HG03565 (cell line): ENCODE measurements around the gene PLAAT3.
A peak's percentile ranks its signal among the peaks of the same experiment; 100 is the strongest.
"Not testable (repeated sequence)": the region's sequence is repeated elsewhere in the genome, so short reads cannot be mapped to it uniquely, and the experiment has no call there.

Source experiments
- ATAC-seq: cut with Tn5 transposase; IDR thresholded peaks from one replicate; pipeline ENCODE4 v1.9.1; 2021; ENCODE audit warnings: mild to moderate bottlenecking, moderate library complexity; ENCODE audit not compliant: unreplicated experiment

PLAAT3 gene

DNA sequence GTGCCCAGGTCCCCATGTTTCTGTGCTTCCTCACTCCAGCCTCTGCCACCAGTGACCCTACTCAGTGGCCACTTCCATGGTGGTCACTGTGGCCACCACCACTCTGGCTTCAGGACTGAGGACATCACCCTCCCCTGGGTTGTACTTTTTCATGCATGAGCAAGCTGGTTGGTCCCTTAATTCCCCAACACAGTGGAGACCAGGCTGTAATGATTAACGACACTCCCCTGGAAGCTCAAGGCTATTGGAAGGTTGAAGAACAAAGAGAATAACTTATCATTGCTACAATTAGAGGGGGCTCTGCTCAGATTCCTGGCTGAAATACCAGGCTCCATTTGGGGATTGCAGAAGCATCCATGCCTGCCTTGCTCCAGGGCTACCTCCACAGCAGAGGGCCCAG, 67.2 kb downstream of the PLAAT3 start:
- ATAC-seq: no peak

- ATAC-seq: no peak
These were observed 70.5 kb downstream of the PLAAT3 start for GRCh38 chr11:63543711-63544110.

- ATAC-seq: not testable (repeated sequence)
These were observed 71.7 kb downstream of the PLAAT3 start for GRCh38 chr11:63542506-63542905.

- ATAC-seq: no peak
These were observed 76.7 kb downstream of the PLAAT3 start for GRCh38 chr11:63537293-63538101.

DNA sequence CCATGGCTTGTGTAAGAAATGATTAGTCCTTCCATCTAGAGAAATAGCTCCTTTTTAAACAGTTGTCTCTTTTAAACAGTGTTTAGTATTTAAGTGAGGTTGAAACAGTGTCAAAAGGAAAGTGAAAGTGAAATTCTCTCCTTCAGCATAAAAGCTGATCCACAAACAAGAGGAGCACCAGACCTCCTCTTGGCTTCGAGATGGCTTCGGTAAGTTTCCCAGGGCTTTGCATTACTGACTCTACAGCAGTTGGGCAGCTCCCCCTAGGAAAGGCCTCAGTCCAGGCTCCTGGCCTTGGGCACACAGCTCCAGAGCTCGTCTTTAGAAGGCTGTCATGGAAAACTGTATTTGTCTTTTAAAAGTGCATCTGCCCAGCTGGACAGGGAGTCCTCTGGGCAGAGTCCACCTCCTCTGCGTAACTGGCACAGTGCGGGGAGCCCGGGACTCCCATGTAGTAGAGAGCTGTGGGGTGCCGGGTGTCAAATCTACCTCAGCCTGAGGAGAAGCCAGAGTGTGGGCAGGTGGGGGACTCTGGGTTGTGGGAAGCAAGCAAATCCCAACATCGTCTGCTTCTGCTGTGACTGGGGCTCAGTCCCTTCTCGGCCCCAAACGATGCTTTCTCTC, 77.5 kb downstream of the PLAAT3 start, which contains the start of gene PLAAT4:
Gene PLAAT4 (plus strand): TSS at position 140 of the 624 bp plus-strand sequence. CDS start 61 bp downstream, at position 201.
- ATAC-seq: no peak

DNA sequence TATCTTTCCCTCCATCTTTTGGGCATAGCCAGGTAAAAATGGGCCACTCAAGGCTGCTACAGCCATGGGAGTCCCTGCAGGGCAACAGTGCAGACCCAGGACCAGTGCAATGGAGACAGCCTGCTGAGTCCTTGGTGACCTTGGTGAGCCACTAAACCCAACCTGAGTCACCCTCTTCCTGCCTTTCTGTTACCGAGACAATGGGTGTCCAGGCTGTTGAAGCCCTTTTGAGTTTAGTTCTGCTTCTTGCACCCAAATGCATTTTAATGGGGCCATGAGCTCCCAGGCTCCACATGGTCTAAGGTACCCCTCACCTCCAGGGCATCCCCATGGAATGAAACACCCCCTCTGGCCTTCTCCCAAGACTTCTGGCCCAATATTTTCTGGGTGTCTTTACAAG, 78.5 kb downstream of the PLAAT3 start:
- no peak for ATAC-seq

DNA sequence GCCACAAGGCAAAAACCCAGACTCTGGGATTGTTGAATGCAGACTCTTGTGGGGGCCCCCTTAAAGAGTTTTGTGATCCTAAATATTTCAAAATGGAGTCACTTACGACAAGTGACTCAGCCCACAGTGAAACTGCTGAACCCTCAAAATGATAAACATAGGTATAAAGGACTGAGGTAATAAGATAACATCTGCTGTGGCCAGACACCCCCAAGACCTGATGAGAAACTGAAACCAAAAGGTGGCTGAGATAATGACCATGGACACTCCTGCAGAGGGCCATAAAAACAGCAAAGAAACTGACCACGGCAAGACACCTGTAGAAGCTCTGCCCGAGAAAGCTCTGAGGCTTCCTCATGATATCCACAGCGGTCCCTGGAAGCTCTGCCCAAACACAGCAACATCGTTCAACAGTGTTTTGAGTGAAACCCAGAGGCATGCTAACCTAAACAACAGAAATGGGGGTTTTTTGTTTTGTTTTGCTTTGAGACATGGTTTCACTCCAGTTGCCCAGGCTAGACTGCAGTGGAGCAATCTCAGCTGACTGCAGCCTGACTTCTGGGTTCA, 79.3 kb downstream of the PLAAT3 start:
- ATAC-seq: no peak

GRCh38 chr11:63534076-63534475, 80.2 kb downstream of the PLAAT3 start:
- no peak for ATAC-seq

DNA sequence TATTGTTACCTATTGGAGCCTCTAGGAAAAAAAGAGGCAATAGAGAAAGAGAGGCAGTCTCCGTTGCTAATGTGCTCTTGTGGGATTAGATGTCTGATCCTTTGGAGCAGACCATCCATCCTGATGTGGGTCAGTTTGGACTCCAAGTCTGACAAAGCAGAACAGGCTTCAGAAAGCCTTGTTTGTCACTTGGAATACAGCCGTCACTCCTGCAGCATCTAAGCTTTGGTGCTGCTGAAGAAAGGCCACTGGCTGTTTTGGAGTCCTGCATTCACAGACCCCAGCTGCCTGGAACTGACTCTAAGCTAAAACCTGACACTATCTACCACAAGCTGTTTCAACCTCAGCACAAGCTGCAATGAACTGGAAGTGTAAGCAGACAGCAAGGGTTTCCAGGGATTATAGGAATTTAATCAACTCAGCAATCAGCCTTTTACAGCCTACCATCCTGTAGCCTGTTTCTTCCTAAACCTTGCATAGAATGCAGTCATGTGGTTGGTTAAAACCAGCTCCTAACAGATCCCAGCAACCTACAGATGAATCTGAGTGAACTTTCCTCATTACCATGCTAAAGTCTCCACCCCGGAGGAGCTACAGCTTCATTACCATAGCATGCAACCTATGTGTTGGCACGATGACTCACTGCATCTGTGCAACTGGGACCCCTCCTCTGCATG, 81.3 kb downstream of the PLAAT3 start:
- ATAC-seq: no peak

- ATAC-seq: no peak
These were observed 82.1 kb downstream of the PLAAT3 start for GRCh38 chr11:63532117-63532516.

DNA sequence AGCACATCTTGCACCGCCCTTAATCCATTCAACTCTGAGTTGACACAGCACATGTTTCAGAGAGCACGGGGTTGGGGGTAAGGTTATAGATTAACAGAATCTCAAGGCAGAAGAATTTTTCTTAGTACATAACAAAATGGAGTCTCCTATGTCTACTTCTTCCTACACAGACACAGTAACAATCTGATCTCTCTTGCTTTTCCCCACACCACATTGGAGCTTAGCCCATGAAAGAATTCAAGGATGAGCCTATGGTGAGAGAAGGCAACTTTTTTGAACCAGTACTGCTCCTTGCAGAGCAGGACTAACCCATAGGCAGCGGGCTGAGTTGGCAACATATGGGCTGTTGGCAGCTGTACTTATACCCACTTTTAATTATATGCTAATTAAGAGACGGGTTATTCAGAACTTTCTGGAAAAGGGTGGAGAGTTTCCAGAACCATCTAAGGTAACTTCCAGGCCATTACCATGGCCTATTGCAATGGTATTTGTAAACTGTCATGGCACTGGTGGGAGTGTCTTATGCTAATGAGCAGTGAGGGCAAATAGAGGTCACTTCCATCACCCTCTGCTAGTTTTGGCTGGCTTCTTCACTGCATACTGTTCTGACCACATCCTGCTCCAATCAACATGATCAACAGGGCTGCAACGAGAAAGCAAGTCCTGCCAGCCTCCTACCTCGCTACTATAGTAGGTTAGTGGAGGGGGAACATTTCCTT, 83.0 kb downstream of the PLAAT3 start:
- ATAC-seq: peak; percentile 73

GRCh38 chr11:63530021-63530420, 84.2 kb downstream of the PLAAT3 start:
- ATAC-seq: no peak

- ATAC-seq: not testable (repeated sequence)
These were observed 84.9 kb downstream of the PLAAT3 start for GRCh38 chr11:63529373-63529772.

DNA sequence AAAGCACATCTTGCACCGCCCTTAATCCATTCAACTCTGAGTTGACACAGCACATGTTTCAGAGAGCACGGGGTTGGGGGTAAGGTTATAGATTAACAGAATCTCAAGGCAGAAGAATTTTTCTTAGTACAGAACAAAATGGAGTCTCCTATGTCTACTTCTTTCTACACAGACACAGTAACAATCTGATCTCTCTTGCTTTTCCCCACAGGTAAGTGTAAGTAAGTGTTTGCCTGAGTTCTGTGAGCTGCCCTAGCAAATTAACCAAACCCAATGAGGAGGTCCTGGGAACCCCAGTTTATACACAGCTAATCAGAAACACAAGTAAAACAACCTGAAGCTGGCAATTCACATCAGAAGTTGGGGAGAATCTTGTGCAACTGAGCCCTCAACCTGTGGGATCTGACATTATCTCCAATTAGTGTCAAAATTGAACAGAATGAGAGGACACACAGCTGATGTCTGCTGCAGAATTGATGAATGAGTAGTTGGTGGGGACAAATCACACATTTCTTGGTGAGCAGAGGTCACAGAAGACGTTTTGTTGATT, 85.4 kb downstream of the PLAAT3 start:
- ATAC-seq: not testable (repeated sequence)

- ATAC-seq: not testable (repeated sequence)
These were observed 86.1 kb downstream of the PLAAT3 start for GRCh38 chr11:63528156-63528555.

DNA sequence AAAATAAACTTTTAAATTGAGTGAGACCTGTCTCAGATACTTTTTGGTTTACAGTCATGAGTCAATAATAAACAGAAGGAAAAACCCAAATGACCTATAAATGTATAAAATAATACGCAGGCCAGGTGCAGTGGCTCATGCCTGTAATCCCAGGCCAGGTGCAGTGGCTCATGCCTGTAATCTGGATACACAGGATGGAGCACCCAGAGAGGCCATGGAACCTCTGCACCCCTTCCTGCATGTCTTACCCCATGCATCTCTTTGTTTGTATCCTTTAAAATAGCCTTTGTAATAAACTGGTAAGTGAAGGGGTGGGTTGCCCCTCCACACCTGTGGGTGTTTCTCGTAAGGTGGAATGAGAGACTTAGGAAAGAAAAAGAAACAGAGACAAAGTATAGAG, 86.6 kb downstream of the PLAAT3 start:
- no peak for ATAC-seq
